ENCODE measurements around the gene PSME3. TPM values are rescaled to one million over a fixed set of nuclear protein-coding genes. Genes with fewer than 3 reads are reported as not detected.

The PSME3 gene
- total and polyA plus RNA-seq, 2 of the 13 experiments (the other 11 are each of a cell fraction or from before 2014, with no cell fraction given) = 66.3 to 135 TPM

DNA sequence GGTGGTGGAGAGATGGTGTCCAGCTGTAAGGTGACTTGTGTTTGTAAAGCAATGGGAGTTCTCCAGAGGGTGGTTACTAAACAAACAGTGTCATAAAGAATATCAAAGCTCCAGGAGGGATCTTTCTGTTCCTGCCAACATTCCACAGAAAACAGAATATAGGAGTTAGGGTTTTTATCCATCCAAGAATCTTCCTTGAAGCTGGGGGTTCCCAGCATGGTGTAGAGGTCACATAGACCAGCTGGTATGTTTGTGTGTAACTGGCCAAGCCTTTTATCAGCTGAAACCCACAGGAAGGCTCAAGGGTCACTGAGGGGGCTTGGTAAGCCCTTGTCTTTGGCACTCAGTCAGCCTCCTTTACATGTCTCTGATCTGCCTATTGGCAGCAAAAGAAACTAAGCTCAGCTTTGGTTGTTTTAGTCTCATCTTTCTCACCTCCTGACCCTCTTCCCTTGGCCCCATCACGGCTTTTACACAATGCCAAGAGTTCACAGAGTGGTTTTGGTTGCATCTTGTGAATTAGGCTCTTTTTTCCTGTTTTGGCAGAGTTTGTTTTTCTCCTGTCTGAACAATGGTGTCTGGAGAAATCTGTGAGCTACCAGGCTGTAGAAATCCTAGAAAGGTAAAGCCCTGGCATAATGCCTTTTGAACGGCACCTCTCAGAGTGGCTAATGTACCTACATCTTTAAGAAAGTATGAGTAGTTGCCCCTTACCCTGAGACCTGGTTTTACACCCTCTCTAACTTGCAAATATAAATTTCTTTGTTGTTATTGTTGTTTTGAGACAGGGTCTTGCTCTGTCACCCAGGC, 29.9 kb upstream of the PSME3 start (continued):
- TF ChIP-seq, protein P1, sequence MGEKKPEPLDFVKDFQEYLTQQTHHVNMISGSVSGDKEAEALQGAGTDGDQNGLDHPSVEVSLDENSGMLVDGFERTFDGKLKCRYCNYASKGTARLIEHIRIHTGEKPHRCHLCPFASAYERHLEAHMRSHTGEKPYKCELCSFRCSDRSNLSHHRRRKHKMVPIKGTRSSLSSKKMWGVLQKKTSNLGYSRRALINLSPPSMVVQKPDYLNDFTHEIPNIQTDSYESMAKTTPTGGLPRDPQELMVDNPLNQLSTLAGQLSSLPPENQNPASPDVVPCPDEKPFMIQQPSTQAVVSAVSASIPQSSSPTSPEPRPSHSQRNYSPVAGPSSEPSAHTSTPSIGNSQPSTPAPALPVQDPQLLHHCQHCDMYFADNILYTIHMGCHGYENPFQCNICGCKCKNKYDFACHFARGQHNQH (CRISPR knock-in tag; IDR thresholded peaks at IDR 0.05) = peak; percentile 75
- TF ChIP-seq ZMYM3 (CRISPR knock-in tag; IDR thresholded peaks at IDR 0.05) (no peak), MIER3 (CRISPR knock-in tag; IDR thresholded peaks at IDR 0.05; ENCODE audit: borderline replicate concordance) (peak; percentile 18; the same call in 1 of the 2 replicates), MED1 (CRISPR knock-in tag; IDR thresholded peaks at IDR 0.05) (peak; percentile 67), CREB1 (IDR thresholded peaks at IDR 0.05) (no peak), CREB1 (CRISPR knock-in tag; IDR thresholded peaks at IDR 0.05) (0 out of 2 replicates have a peak, but pooled peaks have one; percentile 23), ZNF317 (CRISPR knock-in tag; IDR thresholded peaks at IDR 0.05) (peak; percentile 55; the same call in 1 of the 2 replicates), ZNF331 (CRISPR knock-in tag; IDR thresholded peaks at IDR 0.05) (peak; percentile 46; the same call in 1 of the 2 replicates), ZNF468 (CRISPR knock-in tag; IDR thresholded peaks at IDR 0.05) (no peak), TCF7 (IDR thresholded peaks at IDR 0.05; ENCODE audit: low read depth) (0 out of 2 replicates have a peak, but pooled peaks have one; percentile 22), NCOR1 (IDR thresholded peaks at IDR 0.05; ENCODE audit: borderline replicate concordance, low read length) (peak; percentile 71; the same call in 1 of the 2 replicates), ZNF441 (CRISPR knock-in tag; IDR thresholded peaks at IDR 0.05; ENCODE audit: borderline replicate concordance) (0 out of 2 replicates have a peak, but pooled peaks have one; percentile 50), ADNP (CRISPR knock-in tag; IDR thresholded peaks at IDR 0.05) (no peak), MIER2 (CRISPR knock-in tag; IDR thresholded peaks at IDR 0.05) (peak; percentile 10; the same call in 1 of the 2 replicates), ZKSCAN1 (IDR thresholded peaks at IDR 0.05; ENCODE audit: low read length) (peak; percentile 93), HDAC1 (CRISPR knock-in tag; IDR thresholded peaks at IDR 0.05) (peak; percentile 23; the same call in 1 of the 2 replicates), TEAD3 (CRISPR knock-in tag; optimal IDR thresholded peaks at IDR 0.05; ENCODE audit: borderline replicate concordance) (peak; percentile 90), ZNF564 (CRISPR knock-in tag; IDR thresholded peaks at IDR 0.05) (0 out of 2 replicates have a peak, but pooled peaks have one; percentile 11)
- TF ChIP-seq, protein P2, sequence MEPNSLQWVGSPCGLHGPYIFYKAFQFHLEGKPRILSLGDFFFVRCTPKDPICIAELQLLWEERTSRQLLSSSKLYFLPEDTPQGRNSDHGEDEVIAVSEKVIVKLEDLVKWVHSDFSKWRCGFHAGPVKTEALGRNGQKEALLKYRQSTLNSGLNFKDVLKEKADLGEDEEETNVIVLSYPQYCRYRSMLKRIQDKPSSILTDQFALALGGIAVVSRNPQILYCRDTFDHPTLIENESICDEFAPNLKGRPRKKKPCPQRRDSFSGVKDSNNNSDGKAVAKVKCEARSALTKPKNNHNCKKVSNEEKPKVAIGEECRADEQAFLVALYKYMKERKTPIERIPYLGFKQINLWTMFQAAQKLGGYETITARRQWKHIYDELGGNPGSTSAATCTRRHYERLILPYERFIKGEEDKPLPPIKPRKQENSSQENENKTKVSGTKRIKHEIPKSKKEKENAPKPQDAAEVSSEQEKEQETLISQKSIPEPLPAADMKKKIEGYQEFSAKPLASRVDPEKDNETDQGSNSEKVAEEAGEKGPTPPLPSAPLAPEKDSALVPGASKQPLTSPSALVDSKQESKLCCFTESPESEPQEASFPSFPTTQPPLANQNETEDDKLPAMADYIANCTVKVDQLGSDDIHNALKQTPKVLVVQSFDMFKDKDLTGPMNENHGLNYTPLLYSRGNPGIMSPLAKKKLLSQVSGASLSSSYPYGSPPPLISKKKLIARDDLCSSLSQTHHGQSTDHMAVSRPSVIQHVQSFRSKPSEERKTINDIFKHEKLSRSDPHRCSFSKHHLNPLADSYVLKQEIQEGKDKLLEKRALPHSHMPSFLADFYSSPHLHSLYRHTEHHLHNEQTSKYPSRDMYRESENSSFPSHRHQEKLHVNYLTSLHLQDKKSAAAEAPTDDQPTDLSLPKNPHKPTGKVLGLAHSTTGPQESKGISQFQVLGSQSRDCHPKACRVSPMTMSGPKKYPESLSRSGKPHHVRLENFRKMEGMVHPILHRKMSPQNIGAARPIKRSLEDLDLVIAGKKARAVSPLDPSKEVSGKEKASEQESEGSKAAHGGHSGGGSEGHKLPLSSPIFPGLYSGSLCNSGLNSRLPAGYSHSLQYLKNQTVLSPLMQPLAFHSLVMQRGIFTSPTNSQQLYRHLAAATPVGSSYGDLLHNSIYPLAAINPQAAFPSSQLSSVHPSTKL (CRISPR knock-in tag; IDR thresholded peaks at IDR 0.05) = peak; percentile 82
- TF ChIP-seq, protein P3, sequence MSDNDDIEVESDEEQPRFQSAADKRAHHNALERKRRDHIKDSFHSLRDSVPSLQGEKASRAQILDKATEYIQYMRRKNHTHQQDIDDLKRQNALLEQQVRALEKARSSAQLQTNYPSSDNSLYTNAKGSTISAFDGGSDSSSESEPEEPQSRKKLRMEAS (IDR thresholded peaks at IDR 0.05) = peak; percentile 20; the same call in 1 of the 2 replicates
- TF ChIP-seq, protein P4, sequence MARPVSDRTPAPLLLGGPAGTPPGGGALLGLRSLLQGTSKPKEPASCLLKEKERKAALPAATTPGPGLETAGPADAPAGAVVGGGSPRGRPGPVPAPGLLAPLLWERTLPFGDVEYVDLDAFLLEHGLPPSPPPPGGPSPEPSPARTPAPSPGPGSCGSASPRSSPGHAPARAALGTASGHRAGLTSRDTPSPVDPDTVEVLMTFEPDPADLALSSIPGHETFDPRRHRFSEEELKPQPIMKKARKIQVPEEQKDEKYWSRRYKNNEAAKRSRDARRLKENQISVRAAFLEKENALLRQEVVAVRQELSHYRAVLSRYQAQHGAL (CRISPR knock-in tag; IDR thresholded peaks at IDR 0.05; ENCODE audit: not compliant biosample characterization) = no peak
- TF ChIP-seq, protein P5, sequence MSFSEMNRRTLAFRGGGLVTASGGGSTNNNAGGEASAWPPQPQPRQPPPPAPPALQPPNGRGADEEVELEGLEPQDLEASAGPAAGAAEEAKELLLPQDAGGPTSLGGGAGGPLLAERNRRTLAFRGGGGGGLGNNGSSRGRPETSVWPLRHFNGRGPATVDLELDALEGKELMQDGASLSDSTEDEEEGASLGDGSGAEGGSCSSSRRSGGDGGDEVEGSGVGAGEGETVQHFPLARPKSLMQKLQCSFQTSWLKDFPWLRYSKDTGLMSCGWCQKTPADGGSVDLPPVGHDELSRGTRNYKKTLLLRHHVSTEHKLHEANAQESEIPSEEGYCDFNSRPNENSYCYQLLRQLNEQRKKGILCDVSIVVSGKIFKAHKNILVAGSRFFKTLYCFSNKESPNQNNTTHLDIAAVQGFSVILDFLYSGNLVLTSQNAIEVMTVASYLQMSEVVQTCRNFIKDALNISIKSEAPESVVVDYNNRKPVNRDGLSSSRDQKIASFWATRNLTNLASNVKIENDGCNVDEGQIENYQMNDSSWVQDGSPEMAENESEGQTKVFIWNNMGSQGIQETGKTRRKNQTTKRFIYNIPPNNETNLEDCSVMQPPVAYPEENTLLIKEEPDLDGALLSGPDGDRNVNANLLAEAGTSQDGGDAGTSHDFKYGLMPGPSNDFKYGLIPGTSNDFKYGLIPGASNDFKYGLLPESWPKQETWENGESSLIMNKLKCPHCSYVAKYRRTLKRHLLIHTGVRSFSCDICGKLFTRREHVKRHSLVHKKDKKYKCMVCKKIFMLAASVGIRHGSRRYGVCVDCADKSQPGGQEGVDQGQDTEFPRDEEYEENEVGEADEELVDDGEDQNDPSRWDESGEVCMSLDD (CRISPR knock-in tag; IDR thresholded peaks at IDR 0.05; ENCODE audit: borderline replicate concordance) = 0 out of 2 replicates have a peak, but pooled peaks have one; percentile 21

Measured in HepG2 (cell line).